ENCODE results near the gene TRDN. TPM values are rescaled to one million over a fixed set of nuclear protein-coding genes. Genes with fewer than 3 reads are reported as not detected.

TRDN gene
- total and polyA plus RNA-seq, 7 donors, result under 0.01 to 1.2 TPM; not detected in 5

- intact Hi-C loops (cut with DNase I), result no loop called here
- Histone ChIP-seq H3K9me3 (no peaks in the 10 kb centered on the region), H3K4me1 (no peaks in the 10 kb centered on the region), H3K4me3 (no peak overlapping the region), H3K36me3 (no peaks in the 10 kb centered on the region), H3K27ac (no peak overlapping the region), H3K27me3 (no peaks in the 10 kb centered on the region)
- no peak for TF ChIP-seq CTCF (IDR thresholded peaks at IDR 0.05)
- TF ChIP-seq EP300 (IDR thresholded peaks at IDR 0.05), result no peak
- TF ChIP-seq POLR2AphosphoS5 (IDR thresholded peaks at IDR 0.05), result no peak
- TF ChIP-seq POLR2A (IDR thresholded peaks at IDR 0.05), result no peak
- 58 to 75% methylated on average over 5 of the region's 5 CpGs for WGBS, 2 donors
- DNase-seq, result no peak
Observed at GRCh38 chr6:123171341-123172115, 465.2 kb downstream of the TRDN start.

DNA sequence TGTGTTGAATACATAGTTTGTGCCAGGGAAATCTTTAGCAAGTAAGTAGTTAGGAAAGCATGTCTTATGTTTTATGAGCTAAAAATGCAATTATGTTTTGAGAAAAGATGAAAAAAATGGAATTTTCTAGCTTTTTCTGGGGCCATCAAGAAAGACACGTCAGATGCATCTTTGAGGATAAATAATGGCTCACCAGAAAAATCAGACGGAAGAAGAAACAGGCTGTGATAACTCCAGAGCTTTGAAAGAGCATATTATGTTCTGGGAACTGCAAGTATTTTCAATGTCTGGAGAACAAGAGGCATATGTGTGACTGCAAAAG, 467.0 kb downstream of the TRDN start:
- DNase-seq, result no peak
- H3K4me3 ChIP-seq, result no peak overlapping the region
- TF ChIP-seq EP300 (IDR thresholded peaks at IDR 0.05) (no peak), POLR2A (IDR thresholded peaks at IDR 0.05) (no peak)
- no peak overlapping the region for H3K27ac ChIP-seq
- intact Hi-C loops (cut with DNase I), result no loop called here
- H3K9me3 ChIP-seq, result no peaks in the 10 kb centered on the region
- 60 to 76% methylated on average over 2 of the region's 2 CpGs for WGBS, 2 donors
- no peaks in the 10 kb centered on the region for H3K27me3 ChIP-seq
- H3K4me1 ChIP-seq, result no peaks in the 10 kb centered on the region
- no peaks in the 10 kb centered on the region for H3K36me3 ChIP-seq

- no peaks in the 10 kb centered on the region for H3K36me3 ChIP-seq
- no peaks in the 10 kb centered on the region for H3K27me3 ChIP-seq
- H3K4me3 ChIP-seq, result no peak overlapping the region
- TF ChIP-seq POLR2AphosphoS5 (IDR thresholded peaks at IDR 0.05) (no peak), POLR2A (IDR thresholded peaks at IDR 0.05) (no peak)
- no peaks in the 10 kb centered on the region for H3K4me1 ChIP-seq
- intact Hi-C loops (cut with DNase I), result no loop called here
- WGBS, 2 donors, result 71 to 79% methylated on average over 2 of the region's 2 CpGs
- no peaks in the 10 kb centered on the region for H3K9me3 ChIP-seq
- no peak for DNase-seq
- no peak overlapping the region for H3K27ac ChIP-seq
Observed at GRCh38 chr6:123168892-123169773, 467.6 kb downstream of the TRDN start.

DNA sequence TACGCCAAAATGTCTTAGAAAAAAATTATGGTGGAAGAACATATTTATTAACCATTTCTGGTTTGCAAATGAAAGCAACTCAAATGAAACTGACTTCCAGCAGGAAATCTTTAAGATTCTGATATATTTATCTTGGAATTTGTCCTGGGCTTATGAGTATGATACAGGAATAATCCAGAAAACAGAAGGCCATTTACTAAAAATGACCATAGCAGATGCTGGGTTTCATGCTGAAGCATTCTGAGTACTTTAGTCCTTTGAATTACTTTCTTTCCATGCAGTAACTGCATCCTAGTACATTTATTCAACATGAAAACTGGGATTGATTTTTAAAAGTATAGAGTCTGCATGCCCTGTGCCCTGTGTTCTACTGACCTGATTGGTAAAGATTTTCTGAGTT, 468.3 kb downstream of the TRDN start:
- Histone ChIP-seq H3K4me3 (no peak overlapping the region), H3K4me1 (no peaks in the 10 kb centered on the region), H3K27ac (no peak overlapping the region), H3K36me3 (no peaks in the 10 kb centered on the region), H3K9me3 (no peaks in the 10 kb centered on the region), H3K27me3 (no peaks in the 10 kb centered on the region)
- TF ChIP-seq POLR2A (IDR thresholded peaks at IDR 0.05) (no peak), CTCF (IDR thresholded peaks at IDR 0.05) (no peak), POLR2AphosphoS5 (IDR thresholded peaks at IDR 0.05) (no peak), EP300 (IDR thresholded peaks at IDR 0.05) (no peak)
- intact Hi-C loops (cut with DNase I), result no loop called here
- WGBS, 2 donors, result 82 to 95% methylated on average over 1 of the region's 1 CpG
- DNase-seq, result no peak

Other genes with a start within 250 kb of the TRDN start
- 1 to 10 TPM in 2 of 4 donors, under 1 TPM in 2; 0.68 to 4.4 (median 0.95) TPM for gene NKAIN2, start 166.9 kb upstream of the TRDN start, total RNA-seq
- gene NKAIN2, start 166.9 kb upstream of the TRDN start, polyA plus RNA-seq, result under 1 TPM in 2 of 3 donors, not detected in 1; under 0.01 to 0.38 TPM

Measured in sigmoid colon (tissue), 7 donors.